ENCODE data around the gene CUBN. TPM values are rescaled to one million over a fixed set of nuclear protein-coding genes. Genes with fewer than 3 reads are reported as not detected.
"Not testable (repeated sequence)": the region's sequence is repeated elsewhere in the genome, so short reads cannot be mapped to it uniquely, and the experiment has no call there.

Gene CUBN
- polyA plus RNA-seq, 1 donor, result 276 TPM

- not testable (repeated sequence) for DNase-seq
Measured at GRCh38 chr10:17013131-17013983, 116.3 kb downstream of the CUBN start.

DNA sequence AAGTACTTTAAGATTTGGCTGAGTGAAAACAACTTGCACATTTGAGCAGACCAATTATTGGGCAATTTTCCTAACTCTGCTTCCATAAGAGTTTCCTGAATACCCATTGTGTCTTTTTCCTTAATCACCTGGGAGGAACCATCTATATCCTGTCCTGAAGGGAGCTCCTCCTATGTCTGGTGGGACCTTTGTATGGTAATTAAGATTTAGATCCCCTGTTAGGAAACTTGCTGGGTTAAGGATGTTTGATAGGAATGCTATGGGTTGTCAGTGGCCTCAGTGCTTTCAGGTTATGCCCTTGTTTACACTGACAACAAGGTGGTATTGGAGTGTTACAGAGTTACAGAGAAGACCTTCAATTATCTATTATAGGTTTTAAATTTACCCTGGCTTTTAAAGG, 116.9 kb downstream of the CUBN start:
- not testable (repeated sequence) for DNase-seq

GRCh38 chr10:17010363-17011145, 119.1 kb downstream of the CUBN start:
- no peak for DNase-seq

GRCh38 chr10:17009212-17009700, 120.4 kb downstream of the CUBN start:
- DNase-seq, result no peak

GRCh38 chr10:17007418-17007770, 122.2 kb downstream of the CUBN start:
- DNase-seq, result no peak

GRCh38 chr10:17006631-17007417, 122.8 kb downstream of the CUBN start:
- no peak for DNase-seq

DNA sequence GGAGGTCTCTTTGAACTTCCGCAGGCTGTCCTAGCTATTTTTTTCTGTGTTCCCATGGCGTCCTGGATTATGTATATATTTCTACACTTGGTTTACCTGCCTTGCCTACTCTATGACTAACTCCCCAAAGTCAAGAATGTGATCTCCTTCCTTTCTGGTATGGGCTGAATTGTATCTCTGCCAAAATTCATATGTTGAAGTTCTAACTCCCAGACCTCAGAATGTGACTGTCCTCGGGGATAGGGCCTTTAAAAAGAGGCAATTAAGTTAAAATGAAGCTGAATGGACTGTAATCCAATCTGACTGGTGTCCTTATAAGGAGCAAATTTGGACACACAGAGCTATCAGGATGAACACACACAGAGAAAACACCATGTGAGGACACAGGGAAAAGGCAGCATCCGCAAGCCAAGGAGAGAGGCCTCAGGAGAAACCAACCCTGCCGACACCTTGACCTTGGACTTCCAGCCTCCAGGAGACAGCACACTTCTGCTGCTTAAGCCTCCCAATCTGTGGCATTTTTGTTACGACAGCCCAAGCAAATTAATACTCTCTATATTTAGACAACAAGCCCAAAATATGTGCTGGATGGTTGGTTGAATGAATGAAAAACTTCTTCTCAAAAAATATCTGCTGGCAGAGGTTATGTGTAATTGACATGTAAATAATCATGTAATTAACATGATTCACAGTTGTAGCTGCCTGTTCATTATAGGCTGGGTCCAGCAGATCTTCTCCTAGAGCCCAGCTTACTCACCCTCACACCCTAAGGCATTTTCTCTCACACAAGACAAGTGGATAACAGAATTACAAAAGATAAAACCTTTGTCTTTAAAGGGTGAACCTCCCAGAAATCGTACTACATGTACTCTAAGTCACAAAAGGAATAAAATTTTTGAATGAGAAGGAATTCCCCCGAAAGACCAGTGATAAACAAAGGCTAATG, 123.7 kb downstream of the CUBN start:
- no peak for DNase-seq

- no peak for DNase-seq
Measured at GRCh38 chr10:17004801-17005380, 124.7 kb downstream of the CUBN start.

- DNase-seq, result no peak
Measured at GRCh38 chr10:17003651-17004286, 125.8 kb downstream of the CUBN start.

- DNase-seq, result no peak
Measured at GRCh38 chr10:17003151-17003550, 126.5 kb downstream of the CUBN start.

DNA sequence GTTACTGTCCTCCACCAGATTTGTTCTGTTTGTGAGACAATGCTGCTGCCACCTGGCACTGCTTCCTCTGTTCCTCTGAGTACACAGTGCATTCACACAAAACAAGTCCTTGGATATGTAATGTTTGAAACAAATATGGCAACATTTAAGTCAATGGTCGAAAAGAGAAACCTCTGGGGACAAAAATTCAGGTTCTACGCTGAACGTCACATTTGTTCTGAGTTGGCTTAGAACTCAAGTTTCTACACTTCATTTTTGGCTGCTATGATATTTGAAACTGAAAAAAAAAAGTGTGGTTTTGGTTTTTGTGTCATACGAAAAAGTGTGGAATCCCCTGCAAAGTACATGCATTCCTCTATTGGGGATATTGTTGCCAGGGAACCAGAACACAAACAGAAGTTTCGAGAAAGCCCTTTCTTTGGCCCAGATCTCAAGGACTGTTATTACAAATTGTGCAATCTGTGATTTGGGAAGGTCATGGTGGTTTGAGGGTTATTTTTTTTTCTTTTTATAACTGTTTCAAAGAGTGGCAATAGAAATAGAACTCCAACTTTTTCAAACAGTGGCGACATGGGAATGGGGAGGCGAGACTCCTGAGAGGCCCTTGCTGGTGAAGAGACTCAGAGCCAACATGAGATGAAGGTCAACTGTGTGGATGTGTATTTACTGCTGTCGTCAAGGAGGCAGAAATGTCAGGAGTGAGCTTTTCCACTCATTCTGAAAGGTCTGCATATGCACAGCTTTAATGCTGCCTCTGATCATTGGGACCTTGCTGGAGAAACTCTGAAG, 127.5 kb downstream of the CUBN start:
- DNase-seq, result no peak

DNA sequence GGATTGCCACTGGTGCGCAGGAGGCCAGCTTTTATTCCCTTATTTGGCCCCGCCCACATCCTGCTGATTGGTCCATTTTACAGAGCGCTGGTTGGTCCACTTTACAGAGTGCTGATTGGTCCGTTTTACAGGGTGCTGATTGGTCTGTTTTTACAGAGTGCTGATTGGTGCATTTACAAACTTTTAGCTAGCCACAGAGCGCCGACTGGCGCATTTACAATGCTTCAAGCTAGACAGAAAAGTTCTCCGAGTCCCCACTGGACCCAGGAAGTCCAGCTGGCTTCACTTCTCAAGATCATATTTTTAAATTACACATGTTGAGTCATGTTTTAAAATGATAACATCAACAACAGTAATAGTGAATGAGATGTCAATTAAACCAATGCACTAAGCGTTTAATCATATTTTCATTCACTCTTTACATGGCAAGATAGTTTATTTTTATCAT, 128.3 kb downstream of the CUBN start:
- no peak for DNase-seq

- no peak for DNase-seq
Measured at GRCh38 chr10:16999665-17000451, 129.8 kb downstream of the CUBN start.

DNA sequence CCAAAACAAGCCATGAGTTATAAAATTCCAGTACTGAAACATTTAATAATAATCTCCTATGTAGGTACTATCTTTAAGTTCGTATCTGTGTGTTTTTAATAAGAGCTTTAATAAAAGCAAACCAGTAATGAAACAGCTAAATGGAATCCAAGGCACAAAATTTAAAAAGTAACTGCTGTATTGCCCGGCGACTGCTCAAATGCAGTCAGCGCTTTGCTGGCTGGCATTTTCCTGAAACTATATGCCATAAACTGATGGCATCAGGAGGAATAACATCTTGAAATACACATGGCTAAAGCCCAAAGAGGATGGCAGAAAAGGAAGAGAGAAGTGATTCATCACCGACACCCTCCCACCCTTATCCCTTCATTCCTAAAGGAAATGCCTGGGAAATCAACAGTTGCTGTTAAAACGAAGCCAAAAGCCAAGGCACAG, 133.1 kb downstream of the CUBN start:
- no peak for DNase-seq

GRCh38 chr10:16995867-16996529, 133.6 kb downstream of the CUBN start:
- no peak for DNase-seq

GRCh38 chr10:16993186-16993585, 136.4 kb downstream of the CUBN start:
- DNase-seq, result no peak

- no peak for DNase-seq
Measured at GRCh38 chr10:16992611-16993119, 136.9 kb downstream of the CUBN start.

GRCh38 chr10:16991011-16991410, 138.6 kb downstream of the CUBN start:
- no peak for DNase-seq

Measured in left kidney (tissue), 2 donors.